A549 (cell line): ENCODE results near the gene BAHCC1. TPM values are rescaled to one million over a fixed set of nuclear protein-coding genes. Genes with fewer than 3 reads are reported as not detected.
A peak's percentile ranks its signal among the peaks of the same experiment; 100 is the strongest.

ENCODE experiments used
- ATAC-seq, 2 experiments: fragments of 200-7000 bp in 1 of 2; fragments of >200 bp in 1 of 2; cut with Nextera tagmentation in 1 of 2; cut with Tn5 transposase in 1 of 2; 3 replicates each; pipeline versions ENCODE4 v1.8.0 to v1.9.1; 2018 to 2020; ENCODE audit warnings: mild to moderate bottlenecking in 1 of 2, moderate library complexity in 1 of 2
- CTCF ChIA-PET: fragments of 300-600 bp; sonication (Branson Sonifier 250); formaldehyde crosslinking; extraction: SDS; loops from one replicate; lab custom pipeline; 2021; ENCODE audit warnings: antibody characterized with exemption, inconsistent platforms; lab: Yijun Ruan, JAX
- POLR2A ChIA-PET: fragments of 350-600 bp; formaldehyde crosslinking; extraction: SDS; loops from one replicate; lab custom pipeline; 2021; ENCODE audit warnings: antibody characterized with exemption, inconsistent platforms; lab: Yijun Ruan, JAX
- DNase-seq, 2 experiments: peaks; one replicate each; pipeline versions ENCODE4 v3.0.0 to v3.0.0-alpha.2; 2011 to 2016; ENCODE audit warnings: low read depth in 1 of 2, low spot score in 1 of 2
- FAIRE-seq: peaks from 2 replicates; lab custom pipeline; 2011; peaks lifted over from hg19 to GRCh38; lab: Jason Lieb, UNC
- H3K27ac ChIP-seq, 2 experiments: fragments of >200 bp; sonication (Bioruptor Twin); formaldehyde crosslinking; 3 replicates each; pipeline ENCODE4 v1.5.1; 2016 to 2017
- H3K4me1 ChIP-seq: fragments of >200 bp; sonication (Bioruptor Twin); formaldehyde crosslinking; 3 replicates; pipeline ENCODE4 v1.6.1; 2016
- H3K4me2 ChIP-seq: fragments of >200 bp; sonication (Bioruptor Twin); formaldehyde crosslinking; 3 replicates; pipeline ENCODE4 v1.6.1; 2016
- H3K4me3 ChIP-seq: fragments of >200 bp; sonication (Bioruptor Twin); formaldehyde crosslinking; 3 replicates; pipeline ENCODE4 v1.5.1; 2016
- H3K9me3 ChIP-seq: fragments of >200 bp; sonication (Bioruptor Twin); formaldehyde crosslinking; 3 replicates; pipeline ENCODE4 v1.6.1; 2016
- BHLHE40 ChIP-seq: IDR thresholded peaks from 2 replicates; pipeline ENCODE4 v1.6.1; 2012; ENCODE audit warnings: low read depth, low read length, inconsistent platforms
- CBX2 ChIP-seq: fragments of 200-600 bp; sonication (generic); IDR thresholded peaks from 2 replicates; pipeline ENCODE4 v1.6.1; 2016; ENCODE audit warnings: low read depth, mild to moderate bottlenecking, borderline replicate concordance
- EHF ChIP-seq: fragments of 250-450 bp; sonication (Bioruptor Pico); IDR thresholded peaks from 2 replicates; pipeline ENCODE4 v1.5.0; 2020; ENCODE audit warnings: mild to moderate bottlenecking
- EP300 ChIP-seq, 2 experiments: fragments of >200 bp; sonication (Bioruptor Twin); formaldehyde crosslinking; IDR thresholded peaks; 2 replicates in 1 of 2; 3 replicates in 1 of 2; pipeline ENCODE4 v1.6.1; 2016 to 2017
- ESRRA ChIP-seq: fragments of 150-350 bp; IDR thresholded peaks from 2 replicates; pipeline ENCODE4 v1.6.1; 2014; ENCODE audit warnings: mild to moderate bottlenecking, low read length, borderline replicate concordance
- FOXS1 ChIP-seq: fragments of 250-450 bp; sonication (Bioruptor Pico); IDR thresholded peaks from 2 replicates; pipeline ENCODE4 v1.5.0; 2020; ENCODE audit warnings: mild to moderate bottlenecking, moderate library complexity
- GATA3 ChIP-seq: IDR thresholded peaks from 2 replicates; pipeline ENCODE4 v1.6.1; 2012; ENCODE audit warnings: borderline replicate concordance
- HDAC2 ChIP-seq: fragments of 200-600 bp; sonication (generic); IDR thresholded peaks from 2 replicates; pipeline ENCODE4 v1.6.1; 2016
- HEYL ChIP-seq: fragments of 250-450 bp; sonication (Bioruptor Pico); IDR thresholded peaks from 2 replicates; pipeline ENCODE4 v1.8.0; 2021; ENCODE audit warnings: mild to moderate bottlenecking, moderate library complexity
- JUN ChIP-seq, 2 experiments: fragments of >200 bp; sonication (Bioruptor Twin); formaldehyde crosslinking; IDR thresholded peaks; 2 replicates in 1 of 2; 3 replicates in 1 of 2; pipeline ENCODE4 v1.6.1; 2016 to 2017
- JUNB ChIP-seq: fragments of >200 bp; sonication (Bioruptor Twin); formaldehyde crosslinking; IDR thresholded peaks from 2 replicates; pipeline ENCODE4 v1.6.1; 2016
- MAFK ChIP-seq: fragments of 450-650 bp; IDR thresholded peaks from 2 replicates; pipeline ENCODE4 v1.6.1; 2014; ENCODE audit not compliant: partially characterized antibody
- MAZ ChIP-seq: fragments of 150-350 bp; IDR thresholded peaks from 2 replicates; pipeline ENCODE4 v1.6.1; 2014; ENCODE audit warnings: antibody characterized with exemption, low read depth, low read length, borderline replicate concordance
- MYC ChIP-seq: IDR thresholded peaks from 2 replicates; pipeline ENCODE4 v1.6.1; 2012; ENCODE audit warnings: mild to moderate bottlenecking, inconsistent platforms, low read length, improper control_type of control experiment, borderline replicate concordance
- NFE2L2 ChIP-seq: fragments of 150-350 bp; conservative IDR thresholded peaks from 2 replicates; pipeline ENCODE4 v1.6.1; 2014; ENCODE audit warnings: low read length
- NR3C1 ChIP-seq: fragments of >200 bp; sonication (Bioruptor Twin); formaldehyde crosslinking; IDR thresholded peaks from 3 replicates; pipeline ENCODE4 v1.6.1; 2017
- PBX3 ChIP-seq: IDR thresholded peaks from 2 replicates; pipeline ENCODE4 v1.6.1; 2012
- PHF8 ChIP-seq: fragments of 200-600 bp; sonication (generic); IDR thresholded peaks from 2 replicates; pipeline ENCODE4 v1.6.1; 2016; ENCODE audit warnings: low read depth, mild to moderate bottlenecking, antibody characterized with exemption, moderate library complexity, borderline replicate concordance
- POLR2A ChIP-seq: IDR thresholded peaks from 2 replicates; pipeline ENCODE4 v1.6.1; 2012; ENCODE audit warnings: mild to moderate bottlenecking, low read length
- POLR2AphosphoS2 ChIP-seq: conservative IDR thresholded peaks from 2 replicates; pipeline ENCODE4 v1.6.1; 2012; ENCODE audit warnings: low read length, improper control_type of control experiment, inconsistent platforms
- RFX5 ChIP-seq: fragments of 450-650 bp; IDR thresholded peaks from 2 replicates; pipeline ENCODE4 v1.7.1; 2014; ENCODE audit warnings: antibody characterized with exemption, mild to moderate bottlenecking, moderate library complexity
- SREBF2 ChIP-seq: fragments of 450-650 bp; IDR thresholded peaks from 2 replicates; pipeline ENCODE4 v1.6.1; 2014; ENCODE audit warnings: mild to moderate bottlenecking, moderate library complexity
- TFCP2L1 ChIP-seq: fragments of 250-450 bp; sonication (Bioruptor Pico); IDR thresholded peaks from 2 replicates; pipeline ENCODE4 v1.5.0; 2021; ENCODE audit warnings: mild to moderate bottlenecking
- TP53 ChIP-seq: fragments of 250-450 bp; sonication (Bioruptor Pico); IDR thresholded peaks from 2 replicates; pipeline ENCODE4 v1.5.0; 2021; ENCODE audit warnings: mild to moderate bottlenecking, moderate library complexity
- ZNF302 ChIP-seq: fragments of 250-450 bp; sonication (Bioruptor Pico); IDR thresholded peaks from 2 replicates; pipeline ENCODE4 v1.9.0; 2021; ENCODE audit warnings: inconsistent platforms, mild to moderate bottlenecking, moderate library complexity
- WGBS: methylation state at CpG from one replicate; pipeline ENCODE4 v1.1.6; 2017; ENCODE audit errors: missing lambda C conversion rate; 5-methylcytosine and 5-hydroxymethylcytosine counted together
- polyA plus RNA-seq, 4 experiments: library from polyadenylated mRNA; depleted of rRNA in 3 of 4; stranded (reverse); fragments of >200 nt; fragmentation: RNase III in 1 of 4; extraction: RNeasy Plus Mini Kit Qiagen cat#74134 plus additional on column Dnase treatment in 1 of 4; gene quantifications; 2 replicates in 3 of 4; 3 replicates in 1 of 4; pipeline ENCODE4 v1.2.3, GENCODE V29; 2011 to 2017
- TF ChIP-seq, protein P1 (sequence below): fragments of >200 bp; sonication (Bioruptor Twin); formaldehyde crosslinking; IDR thresholded peaks from 3 replicates; pipeline ENCODE4 v1.6.1; 2016
- TF ChIP-seq, protein P2 (sequence below): IDR thresholded peaks from 2 replicates; pipeline ENCODE4 v1.6.1; 2012; ENCODE audit warnings: low read depth, borderline replicate concordance
- TF ChIP-seq, protein P3 (sequence below): IDR thresholded peaks from 2 replicates; pipeline ENCODE4 v1.6.1; 2012

Gene BAHCC1
- polyA plus RNA-seq, 2 of the 4 experiments (the other 2 are of a cell fraction): 2.6 to 5.8 TPM

DNA sequence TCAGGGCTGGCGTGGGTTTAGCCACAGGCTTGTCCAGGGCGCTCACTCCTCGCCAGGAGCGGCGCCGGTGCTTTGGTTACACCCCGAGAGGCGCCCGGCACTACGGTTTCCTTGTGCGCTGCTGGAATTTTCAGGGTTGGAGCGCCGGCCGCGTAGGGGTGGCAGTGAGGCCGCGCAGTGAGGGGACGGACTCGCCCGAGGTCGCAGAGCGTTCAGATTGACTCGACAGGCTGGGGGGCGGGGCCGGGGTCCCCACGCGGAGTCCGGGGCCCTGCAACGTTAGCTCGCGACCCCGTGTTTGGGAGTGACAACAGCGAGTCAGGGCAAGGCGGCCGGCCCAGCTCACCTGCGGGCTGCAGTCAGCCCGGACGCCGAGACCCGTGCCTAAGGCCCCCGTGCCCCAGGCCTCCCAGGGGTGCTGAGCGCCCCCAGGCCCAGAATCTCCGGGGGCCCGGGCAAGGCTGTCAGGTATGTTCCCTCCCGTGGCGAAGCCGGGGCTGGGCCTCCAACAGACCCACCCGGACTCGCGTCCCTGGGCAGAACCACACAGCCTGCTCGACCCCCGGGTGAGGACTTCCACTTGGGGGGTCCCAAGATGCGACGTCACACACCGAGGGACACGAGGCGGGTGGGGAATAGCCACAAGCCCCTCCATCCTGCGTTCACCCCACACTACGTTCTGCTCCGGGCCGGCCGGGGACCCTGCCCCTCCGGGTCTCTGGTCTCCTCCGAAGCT is 118.7 kb downstream of the BAHCC1 start (continued):
- TF ChIP-seq ZNF302 (CRISPR knock-in tag): no peak
- no peak for TF ChIP-seq PBX3
- no peak for TF ChIP-seq HEYL (CRISPR knock-in tag)
- no peak for TF ChIP-seq BHLHE40
- no peak for TF ChIP-seq CBX2
- TF ChIP-seq POLR2AphosphoS2: no peak
- no peak for TF ChIP-seq SREBF2
- no peak; the same call in 1 of the 2 replicates for TF ChIP-seq MYC
- TF ChIP-seq TFCP2L1 (CRISPR knock-in tag): peak; percentile 72
- no peak for TF ChIP-seq MAZ
- no peak for TF ChIP-seq MAFK
- peak; percentile 26; the same call in 1 of the 2 replicates for TF ChIP-seq GATA3
- TF ChIP-seq, protein P1, sequence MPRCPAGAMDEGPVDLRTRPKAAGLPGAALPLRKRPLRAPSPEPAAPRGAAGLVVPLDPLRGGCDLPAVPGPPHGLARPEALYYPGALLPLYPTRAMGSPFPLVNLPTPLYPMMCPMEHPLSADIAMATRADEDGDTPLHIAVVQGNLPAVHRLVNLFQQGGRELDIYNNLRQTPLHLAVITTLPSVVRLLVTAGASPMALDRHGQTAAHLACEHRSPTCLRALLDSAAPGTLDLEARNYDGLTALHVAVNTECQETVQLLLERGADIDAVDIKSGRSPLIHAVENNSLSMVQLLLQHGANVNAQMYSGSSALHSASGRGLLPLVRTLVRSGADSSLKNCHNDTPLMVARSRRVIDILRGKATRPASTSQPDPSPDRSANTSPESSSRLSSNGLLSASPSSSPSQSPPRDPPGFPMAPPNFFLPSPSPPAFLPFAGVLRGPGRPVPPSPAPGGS: no peak
- TF ChIP-seq, protein P2, sequence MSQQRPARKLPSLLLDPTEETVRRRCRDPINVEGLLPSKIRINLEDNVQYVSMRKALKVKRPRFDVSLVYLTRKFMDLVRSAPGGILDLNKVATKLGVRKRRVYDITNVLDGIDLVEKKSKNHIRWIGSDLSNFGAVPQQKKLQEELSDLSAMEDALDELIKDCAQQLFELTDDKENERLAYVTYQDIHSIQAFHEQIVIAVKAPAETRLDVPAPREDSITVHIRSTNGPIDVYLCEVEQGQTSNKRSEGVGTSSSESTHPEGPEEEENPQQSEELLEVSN: peak; percentile 30; the same call in 1 of the 2 replicates
- TF ChIP-seq JUNB: no peak
- 0 out of 2 replicates have a peak, but pooled peaks have one; percentile 56 for TF ChIP-seq FOXS1
- no peak; a peak in 1 of 5 replicates for TF ChIP-seq JUN (IDR thresholded peaks at IDR 0.05)
- no peak for TF ChIP-seq HDAC2
- TF ChIP-seq NR3C1: no peak
- no peak for TF ChIP-seq EP300 (IDR thresholded peaks at IDR 0.05)
- TF ChIP-seq, protein P3, sequence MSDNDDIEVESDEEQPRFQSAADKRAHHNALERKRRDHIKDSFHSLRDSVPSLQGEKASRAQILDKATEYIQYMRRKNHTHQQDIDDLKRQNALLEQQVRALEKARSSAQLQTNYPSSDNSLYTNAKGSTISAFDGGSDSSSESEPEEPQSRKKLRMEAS: peak; percentile 62
- no peak for TF ChIP-seq PHF8
- TF ChIP-seq RFX5: no peak
- no peak for TF ChIP-seq EHF (CRISPR knock-in tag)
- TF ChIP-seq ESRRA: no peak
- peak; percentile 16; the same call in 1 of the 2 replicates for TF ChIP-seq POLR2A
- no peak for TF ChIP-seq TP53
- no peak for TF ChIP-seq NFE2L2

GRCh38 chr17:81514489-81514738 is 119.2 kb downstream of the BAHCC1 start:
- ChIA-PET POLR2A (interaction anchor here (0.7 to 1.4 kb wide), 4 partner anchors 20 to 119 kb away, joined by 3 to 5 read pairs (median 4); partner anchors contain the start of gene BAHCC1), CTCF (interaction anchor here (0.6 to 4.7 kb wide), 3 partner anchors 12 to 86 kb away, joined by 4 to 30 read pairs (median 18); no protein-coding TSS in a partner anchor)
- ATAC-seq (no peak; a peak in 1 of 6 replicates), DNase-seq (no peak), FAIRE-seq (no peak)
- Histone ChIP-seq H3K9me3 (no peaks in the 10 kb centered on the region), H3K4me3 (peak overlapping the region; percentile 83), H3K27ac (peak overlapping the region; percentile 99), H3K4me1 (peaks cover 33% of the 10 kb centered on the region), H3K4me2 (peak overlapping the region; percentile 87)
- WGBS: 3% methylated on average over 7 of the region's 34 CpGs
- TF ChIP-seq NR3C1 (no peak), POLR2A (0 out of 2 replicates have a peak, but pooled peaks have one; percentile 13), JUN (IDR thresholded peaks at IDR 0.05) (0 out of 5 replicates have a peak, but pooled peaks of 1 of the 2 experiments have one; percentile 81), PHF8 (peak; percentile 29; the same call in 1 of the 2 replicates)
- TF ChIP-seq, protein P1: 0 out of 3 replicates have a peak, but pooled peaks have one; percentile 31
